Upper lobe of left lung (tissue), 6 donors: ENCODE data around the gene CEP43. TPM values are rescaled to one million over a fixed set of nuclear protein-coding genes. Genes with fewer than 3 reads are reported as not detected.

Experiments used
- ATAC-seq, 2 donors: fragments of 200-7000 bp; cut with Tn5 transposase; one replicate each; pipeline ENCODE4 v1.9.1; 2022; ENCODE audit warnings: mild to moderate bottlenecking in 2 of 2, moderate library complexity in 2 of 2; ENCODE audit not compliant: low FRiP score in 2 of 2
- DNase-seq, 2 donors: peaks; one replicate each; pipeline ENCODE4 v3.0.0-alpha.2; 2019 to 2020
- H3K27ac ChIP-seq, 4 donors: fragments of 200-600 bp; sonication (generic); one replicate each; pipeline ENCODE4 v1.5.1; 2016 to 2019
- H3K27me3 ChIP-seq, 4 donors: fragments of 200-600 bp; sonication (generic); one replicate each; pipeline ENCODE4 v1.5.1; 2017 to 2019
- H3K36me3 ChIP-seq, 4 donors: fragments of 200-600 bp; sonication (generic); one replicate each; pipeline ENCODE4 v1.5.1; 2016 to 2019
- H3K4me1 ChIP-seq, 4 donors: fragments of 200-600 bp; sonication (generic); one replicate each; pipeline ENCODE4 v1.5.1; 2018 to 2019
- H3K4me3 ChIP-seq, 4 donors: fragments of 200-600 bp; sonication (generic); one replicate each; pipeline ENCODE4 v1.5.1; 2017 to 2019; ENCODE audit warnings: mild to moderate bottlenecking in 2 of 4, moderate library complexity in 1 of 4
- H3K9me3 ChIP-seq, 4 donors: fragments of 200-600 bp; sonication (generic); one replicate each; pipeline ENCODE4 v1.5.1; 2018 to 2019
- EP300 ChIP-seq, 4 donors: sonication (generic); formaldehyde crosslinking; IDR thresholded peaks; one replicate each; pipeline ENCODE4 v1.5.1; 2017; ENCODE audit warnings: antibody characterized with exemption in 4 of 4, control low read depth in 2 of 4
- POLR2A ChIP-seq, 4 donors: fragments of 450-650 bp; IDR thresholded peaks; one replicate each; pipeline ENCODE4 v1.5.1; 2016 to 2017; ENCODE audit warnings: antibody characterized with exemption in 4 of 4, mild to moderate bottlenecking in 2 of 4
- POLR2AphosphoS5 ChIP-seq, 2 donors: sonication (generic); formaldehyde crosslinking; IDR thresholded peaks; one replicate each; pipeline ENCODE4 v1.5.1; 2017; ENCODE audit warnings: antibody characterized with exemption in 2 of 2
- WGBS, 2 donors: methylation state at CpG; one replicate each; pipeline ENCODE4 v1.1.5; 2017 to 2018; 5-methylcytosine and 5-hydroxymethylcytosine counted together
- total RNA-seq, 6 donors: library from RNA; depleted of rRNA in 4 of 6; stranded (reverse); fragments of >200 nt in 4 of 6; gene quantifications; one replicate each; pipeline versions ENCODE4 v1.1.0 to v1.2.1, GENCODE V29; 2016 to 2021
- TF ChIP-seq, protein P1 (sequence below), 6 experiments: fragments of 450-650 bp in 4 of 6; fragments of 200-600 bp in 2 of 6; sonication (generic) in 2 of 6; IDR thresholded peaks; one replicate each; pipeline ENCODE4 v1.5.1; 2016 to 2019; ENCODE audit warnings: antibody characterized with exemption in 6 of 6
- donor health status: DM: no; HTN: no; CAD: no; lungs with moderate emphysema.
- donor health status: DM: no; HTN: yes; CAD: no; lungs with severe emphysema.

The CEP43 gene
- total RNA-seq, 6 donors from 2014 or later, result 7.8 to 70.2 (median 14.1) TPM

DNA sequence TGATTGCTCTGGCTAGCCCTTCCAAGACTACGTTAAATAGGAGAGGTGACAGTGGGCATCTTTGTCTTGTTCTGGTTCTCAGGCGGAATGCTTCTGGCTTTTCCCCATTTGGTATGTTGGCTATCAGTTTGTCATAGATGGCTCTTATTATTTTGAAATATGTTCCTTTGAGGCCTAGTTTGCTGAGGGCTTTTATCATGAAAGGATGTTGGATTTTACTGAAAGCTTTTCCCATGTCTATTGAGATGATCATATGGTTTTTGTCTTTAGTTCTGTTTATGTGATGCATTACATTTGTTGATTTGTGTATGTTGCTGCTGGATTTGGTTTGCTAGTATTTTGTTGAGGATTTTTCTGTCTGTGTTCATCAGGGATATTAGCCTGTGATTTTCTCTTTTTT, 32.9 kb upstream of the CEP43 start:
- ATAC-seq, result no peak
- DNase-seq, result no peak
- Histone ChIP-seq H3K4me3 (no peak overlapping the region), H3K36me3 (no peaks in the 10 kb centered on the region), H3K4me1 (no peaks in the 10 kb centered on the region), H3K27ac (no peak overlapping the region), H3K9me3 (no peaks in the 10 kb centered on the region), H3K27me3 (no peaks in the 10 kb centered on the region)
- TF ChIP-seq EP300 (IDR thresholded peaks at IDR 0.05), result no peak
- TF ChIP-seq, protein P1, sequence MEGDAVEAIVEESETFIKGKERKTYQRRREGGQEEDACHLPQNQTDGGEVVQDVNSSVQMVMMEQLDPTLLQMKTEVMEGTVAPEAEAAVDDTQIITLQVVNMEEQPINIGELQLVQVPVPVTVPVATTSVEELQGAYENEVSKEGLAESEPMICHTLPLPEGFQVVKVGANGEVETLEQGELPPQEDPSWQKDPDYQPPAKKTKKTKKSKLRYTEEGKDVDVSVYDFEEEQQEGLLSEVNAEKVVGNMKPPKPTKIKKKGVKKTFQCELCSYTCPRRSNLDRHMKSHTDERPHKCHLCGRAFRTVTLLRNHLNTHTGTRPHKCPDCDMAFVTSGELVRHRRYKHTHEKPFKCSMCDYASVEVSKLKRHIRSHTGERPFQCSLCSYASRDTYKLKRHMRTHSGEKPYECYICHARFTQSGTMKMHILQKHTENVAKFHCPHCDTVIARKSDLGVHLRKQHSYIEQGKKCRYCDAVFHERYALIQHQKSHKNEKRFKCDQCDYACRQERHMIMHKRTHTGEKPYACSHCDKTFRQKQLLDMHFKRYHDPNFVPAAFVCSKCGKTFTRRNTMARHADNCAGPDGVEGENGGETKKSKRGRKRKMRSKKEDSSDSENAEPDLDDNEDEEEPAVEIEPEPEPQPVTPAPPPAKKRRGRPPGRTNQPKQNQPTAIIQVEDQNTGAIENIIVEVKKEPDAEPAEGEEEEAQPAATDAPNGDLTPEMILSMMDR (IDR thresholded peaks at IDR 0.05), result no peak
- no peak for TF ChIP-seq POLR2A (IDR thresholded peaks at IDR 0.05)
- no peak for TF ChIP-seq POLR2AphosphoS5 (IDR thresholded peaks at IDR 0.05)
- WGBS, 2 donors, result 94 to 100% methylated on average over 2 of the region's 2 CpGs

DNA sequence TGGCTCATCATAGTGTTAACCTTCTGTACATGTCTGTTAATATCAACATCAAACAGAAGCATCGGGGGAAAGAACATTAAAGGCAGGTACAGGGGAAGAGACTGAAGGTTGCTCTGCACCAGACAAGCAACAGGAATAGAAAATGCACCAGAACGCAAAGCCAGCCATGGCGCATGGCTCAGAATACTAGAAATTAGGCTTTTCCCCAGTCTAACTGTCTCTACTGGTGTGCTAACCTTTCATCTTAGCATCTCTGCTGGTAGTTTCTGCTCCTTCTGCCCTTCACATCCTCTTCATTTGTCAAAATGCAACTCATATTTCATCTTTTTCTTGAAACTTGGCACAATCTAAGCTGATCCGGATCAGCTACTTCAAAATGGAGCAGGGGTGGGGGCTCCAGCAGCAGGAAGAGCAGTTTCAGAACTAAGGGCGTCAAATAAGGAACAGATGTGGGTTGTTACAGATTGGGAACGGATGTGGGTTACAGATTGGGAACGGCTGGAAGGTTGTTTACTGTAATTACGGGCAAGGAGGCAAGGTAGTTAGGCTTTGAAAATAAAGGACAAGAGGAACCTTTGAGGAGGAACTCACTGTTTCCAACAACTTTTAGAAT, 29.7 kb upstream of the CEP43 start:
- ATAC-seq, result no peak

DNA sequence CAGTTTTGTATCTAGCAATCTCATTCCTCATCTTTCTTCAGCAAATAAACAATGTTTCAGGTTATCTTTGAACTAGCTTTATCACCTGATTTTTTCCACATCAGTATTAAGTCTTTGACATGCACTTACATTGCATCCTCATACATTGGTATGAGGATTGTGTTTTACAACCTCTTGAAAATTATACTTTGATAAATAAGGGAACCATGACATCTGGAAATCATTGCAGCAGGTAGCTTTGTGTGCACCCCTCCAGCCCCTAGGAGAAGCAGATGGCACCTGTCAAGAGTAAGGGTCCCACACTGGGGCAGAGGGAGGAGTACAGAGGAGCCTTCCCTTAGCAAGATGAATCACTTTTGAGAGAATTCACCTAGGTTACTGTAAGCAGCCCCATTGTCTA, 29.1 kb upstream of the CEP43 start:
- H3K4me1 ChIP-seq, result no peaks in the 10 kb centered on the region
- H3K27ac ChIP-seq, result no peak overlapping the region
- H3K27me3 ChIP-seq, result no peaks in the 10 kb centered on the region
- no peaks in the 10 kb centered on the region for H3K9me3 ChIP-seq
- H3K4me3 ChIP-seq, result no peak overlapping the region
- TF ChIP-seq POLR2A (IDR thresholded peaks at IDR 0.05) (no peak), POLR2AphosphoS5 (IDR thresholded peaks at IDR 0.05) (no peak), EP300 (IDR thresholded peaks at IDR 0.05) (no peak)
- TF ChIP-seq, protein P1 (IDR thresholded peaks at IDR 0.05), result no peak
- ATAC-seq (no peak), DNase-seq (no peak)
- no peaks in the 10 kb centered on the region for H3K36me3 ChIP-seq

More for the DNA sequence above, 29.7 kb upstream of the CEP43 start:
- Histone ChIP-seq H3K27ac (no peak overlapping the region), H3K36me3 (no peaks in the 10 kb centered on the region), H3K4me3 (no peak overlapping the region), H3K27me3 (no peaks in the 10 kb centered on the region), H3K9me3 (no peaks in the 10 kb centered on the region), H3K4me1 (no peaks in the 10 kb centered on the region)
- no peak for DNase-seq
- TF ChIP-seq, protein P1 (IDR thresholded peaks at IDR 0.05), result no peak
- TF ChIP-seq POLR2AphosphoS5 (IDR thresholded peaks at IDR 0.05), result no peak
- no peak for TF ChIP-seq EP300 (IDR thresholded peaks at IDR 0.05)
- TF ChIP-seq POLR2A (IDR thresholded peaks at IDR 0.05), result no peak
- WGBS, 2 donors, result 56 to 66% methylated on average over 8 of the region's 8 CpGs

DNA sequence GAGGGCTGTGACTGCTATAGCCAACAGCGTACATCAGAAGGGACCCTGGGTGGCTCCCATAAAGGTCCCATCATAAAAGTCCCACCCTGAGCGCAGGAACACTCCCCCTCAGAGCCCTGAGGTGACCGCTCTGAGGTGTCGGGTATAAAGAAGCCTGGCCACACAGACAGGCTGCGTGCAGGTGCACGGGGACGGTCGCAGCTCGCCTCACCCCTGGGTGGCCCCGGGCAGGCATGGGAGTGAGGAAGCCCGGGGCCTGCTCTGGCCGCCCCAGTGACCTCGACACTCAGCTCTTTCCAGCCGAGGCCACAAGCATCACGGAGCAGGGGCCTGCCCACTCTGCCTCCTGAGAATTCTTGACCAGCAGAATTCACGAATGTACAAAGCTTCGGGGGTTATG, 28.4 kb upstream of the CEP43 start:
- TF ChIP-seq POLR2AphosphoS5 (IDR thresholded peaks at IDR 0.05) (no peak), EP300 (IDR thresholded peaks at IDR 0.05) (no peak), POLR2A (IDR thresholded peaks at IDR 0.05) (no peak)
- TF ChIP-seq, protein P1 (IDR thresholded peaks at IDR 0.05), result no peak
- Histone ChIP-seq H3K4me3 (no peak overlapping the region), H3K9me3 (no peaks in the 10 kb centered on the region), H3K27ac (no peak overlapping the region), H3K36me3 (no peaks in the 10 kb centered on the region), H3K4me1 (no peaks in the 10 kb centered on the region), H3K27me3 (no peaks in the 10 kb centered on the region)
- 89 to 91% methylated on average over 14 to 17 of the region's 17 CpGs for WGBS, 2 donors
- ATAC-seq (no peak), DNase-seq (peak in 1 of 2 donors; percentile 61)

DNA sequence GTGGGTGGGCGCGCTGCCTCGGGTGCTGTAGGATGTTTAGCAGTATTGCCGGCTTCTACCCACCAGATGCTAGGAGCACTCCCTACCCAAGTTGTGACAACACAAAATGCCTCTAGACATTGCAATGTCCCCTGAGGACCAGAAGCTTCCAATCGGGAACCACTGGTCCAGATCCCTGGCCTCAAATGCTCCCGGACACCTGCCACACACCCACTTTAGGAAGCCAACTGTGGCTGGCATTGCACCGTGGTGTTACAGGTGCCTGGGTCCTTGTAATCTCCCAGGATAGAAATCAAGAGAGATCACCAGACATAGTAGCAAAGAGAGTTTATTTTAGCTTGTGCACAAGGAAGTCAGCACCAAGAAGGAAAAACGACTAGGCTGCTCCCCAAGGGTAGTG, 27.9 kb upstream of the CEP43 start:
- TF ChIP-seq, protein P1 (IDR thresholded peaks at IDR 0.05), result no peak
- TF ChIP-seq POLR2AphosphoS5 (IDR thresholded peaks at IDR 0.05) (no peak), EP300 (IDR thresholded peaks at IDR 0.05) (no peak), POLR2A (IDR thresholded peaks at IDR 0.05) (no peak)
- Histone ChIP-seq H3K36me3 (no peaks in the 10 kb centered on the region), H3K4me3 (no peak overlapping the region), H3K4me1 (no peaks in the 10 kb centered on the region), H3K9me3 (no peaks in the 10 kb centered on the region), H3K27ac (no peak overlapping the region), H3K27me3 (no peaks in the 10 kb centered on the region)
- DNase-seq (no peak), ATAC-seq (no peak)
- 83 to 86% methylated on average over 6 to 8 of the region's 8 CpGs for WGBS, 2 donors
